Measurements from ENCODE around the gene DPEP2.
A peak's percentile ranks its signal among the peaks of the same experiment; 100 is the strongest.
"Not testable (repeated sequence)": the region's sequence is repeated elsewhere in the genome, so short reads cannot be mapped to it uniquely, and the experiment has no call there.

Gene DPEP2, protein sequence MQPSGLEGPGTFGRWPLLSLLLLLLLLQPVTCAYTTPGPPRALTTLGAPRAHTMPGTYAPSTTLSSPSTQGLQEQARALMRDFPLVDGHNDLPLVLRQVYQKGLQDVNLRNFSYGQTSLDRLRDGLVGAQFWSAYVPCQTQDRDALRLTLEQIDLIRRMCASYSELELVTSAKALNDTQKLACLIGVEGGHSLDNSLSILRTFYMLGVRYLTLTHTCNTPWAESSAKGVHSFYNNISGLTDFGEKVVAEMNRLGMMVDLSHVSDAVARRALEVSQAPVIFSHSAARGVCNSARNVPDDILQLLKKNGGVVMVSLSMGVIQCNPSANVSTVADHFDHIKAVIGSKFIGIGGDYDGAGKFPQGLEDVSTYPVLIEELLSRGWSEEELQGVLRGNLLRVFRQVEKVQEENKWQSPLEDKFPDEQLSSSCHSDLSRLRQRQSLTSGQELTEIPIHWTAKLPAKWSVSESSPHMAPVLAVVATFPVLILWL

DNA sequence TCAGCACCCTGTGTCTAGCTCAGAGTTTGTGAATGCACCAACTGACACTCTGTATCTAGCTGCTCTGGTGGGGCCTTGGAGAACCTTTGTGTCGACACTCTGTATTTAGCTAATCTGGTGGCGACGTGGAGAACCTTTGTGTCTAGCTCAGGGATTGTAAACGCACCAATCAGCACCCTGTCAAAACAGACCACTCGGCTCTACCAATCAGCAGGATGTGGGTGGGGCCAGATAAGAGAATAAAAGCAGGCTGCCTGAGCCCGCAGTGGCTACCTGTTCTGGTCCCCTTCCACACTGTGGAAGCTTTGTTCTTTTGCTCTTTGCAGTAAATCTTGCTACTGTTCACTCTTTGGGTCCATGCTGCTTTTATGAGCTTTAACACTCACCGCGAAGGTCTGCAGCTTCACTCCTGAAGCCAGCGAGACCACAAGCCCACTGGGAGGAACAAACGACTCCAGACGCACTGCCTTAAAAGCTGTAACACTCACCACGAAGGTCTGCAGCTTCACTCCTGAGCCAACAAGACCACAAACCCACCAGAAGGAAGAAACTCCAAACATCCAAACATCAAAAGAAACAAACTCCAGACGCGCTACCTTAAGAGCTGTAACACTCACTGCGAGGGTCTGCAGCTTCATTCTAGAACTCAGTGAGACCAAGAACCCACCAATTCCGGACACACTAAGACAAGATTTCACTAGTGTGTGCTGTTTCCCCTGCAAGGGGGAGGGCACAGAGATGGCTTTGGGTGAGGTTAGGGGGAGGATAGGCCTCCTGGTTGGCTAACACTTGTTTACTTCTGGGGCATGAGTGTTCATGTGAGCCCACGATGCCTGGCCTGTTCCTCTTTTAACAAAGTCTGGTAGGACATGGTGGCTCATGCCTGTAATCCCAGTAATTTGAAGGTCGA is at the start of gene DPEP2:
DPEP2 (minus strand) TSS at position 706 of the 910 bp plus-strand sequence. CDS start 6,272 bp downstream, outside the sequence.
- DNase-seq: peak; percentile 51

DNA sequence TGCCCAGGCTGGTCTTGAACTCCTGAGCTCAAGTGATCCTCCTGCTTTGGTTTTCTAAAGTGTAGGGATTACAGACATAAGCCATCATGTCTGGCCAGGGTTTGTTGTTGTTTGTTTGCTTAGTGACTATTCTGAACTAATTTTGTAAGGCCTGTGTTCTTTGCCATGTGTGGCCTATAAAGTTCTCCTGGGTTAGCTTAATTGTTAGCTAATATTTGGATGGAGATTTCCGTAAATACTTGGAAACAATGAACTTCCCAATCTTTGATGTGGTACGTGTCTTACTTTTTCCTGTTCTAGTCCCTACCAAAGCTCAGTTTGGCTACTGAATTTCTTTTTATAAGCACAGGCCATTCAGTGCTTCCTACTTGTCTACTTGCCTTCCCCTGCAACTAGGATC is 48.7 kb upstream of the DPEP2 start:
- DNase-seq: no peak

DNA sequence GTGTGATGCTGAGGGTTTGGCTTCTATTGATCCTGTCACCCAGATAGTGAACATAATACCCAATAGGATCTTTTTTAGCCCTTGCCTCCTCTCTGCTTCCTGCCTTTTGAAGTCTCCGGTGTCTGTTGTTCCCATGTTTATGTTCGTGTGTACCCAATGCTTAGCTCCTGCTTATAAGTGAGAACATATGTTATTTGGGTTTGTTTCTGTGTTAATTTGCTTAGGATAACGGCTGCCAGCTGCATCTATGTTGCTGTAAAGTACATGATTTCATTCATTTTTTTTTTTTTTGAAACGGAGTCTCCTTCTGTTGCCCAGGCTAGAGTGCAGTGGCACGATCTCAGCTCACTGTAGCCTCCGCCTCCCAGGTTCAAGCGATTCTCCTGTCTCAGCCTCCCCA is 46.8 kb upstream of the DPEP2 start:
- DNase-seq: no peak

DNA sequence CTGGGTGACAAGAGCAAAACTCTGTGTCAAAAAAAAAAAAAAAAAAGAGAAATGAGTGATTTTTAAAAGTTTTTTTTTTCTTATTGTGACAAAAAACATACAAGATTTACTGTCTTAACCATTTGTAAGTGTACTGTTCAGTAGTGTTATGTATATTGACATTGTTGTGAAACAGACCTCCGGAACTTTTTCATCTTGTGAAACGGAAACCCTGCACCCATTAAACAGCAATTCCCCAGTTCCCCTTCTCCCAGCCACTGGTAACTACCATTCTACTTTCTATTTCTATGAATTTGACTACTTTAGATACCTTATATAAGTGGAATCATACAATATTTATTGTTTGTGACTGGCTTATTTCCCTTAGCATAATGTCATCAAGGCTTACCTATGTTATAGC is 42.5 kb upstream of the DPEP2 start:
- DNase-seq: no peak

DNA sequence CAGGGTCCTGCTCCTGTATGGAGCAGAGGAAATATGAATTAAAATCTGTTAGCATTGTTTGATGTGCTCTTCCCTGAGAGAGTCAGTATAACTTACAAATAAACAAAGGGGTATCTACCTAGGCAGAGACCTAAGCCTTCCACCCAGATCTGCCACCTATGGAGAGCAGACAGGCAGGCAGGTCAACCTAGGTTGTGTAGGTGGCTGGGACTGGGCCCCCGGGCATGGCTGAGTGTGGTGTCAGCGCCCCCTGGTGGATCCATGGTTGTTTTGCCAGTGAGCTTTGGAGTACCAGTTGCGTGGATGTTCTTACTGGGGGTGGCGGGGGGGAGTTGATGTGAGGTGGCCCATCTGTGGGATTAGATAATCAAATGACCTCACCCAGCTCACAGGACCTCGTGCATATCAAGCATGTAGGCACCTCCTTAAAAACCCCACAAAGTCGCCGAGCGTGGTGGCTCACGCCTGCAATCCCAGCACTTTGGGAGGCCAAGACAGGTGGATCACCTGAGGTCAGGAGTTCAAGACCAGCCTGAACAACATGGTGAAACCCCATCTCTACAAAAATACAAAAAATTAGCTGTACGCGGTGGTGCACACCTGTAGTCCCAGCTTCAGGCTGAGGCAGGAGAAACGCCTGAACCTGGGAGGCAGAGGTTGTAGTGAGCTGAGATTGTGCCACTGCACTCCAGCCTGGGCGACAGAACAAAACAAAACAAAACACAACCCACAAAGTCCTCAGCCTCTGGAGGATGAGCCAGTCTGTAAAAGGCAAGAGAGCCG is 41.4 kb upstream of the DPEP2 start:
- DNase-seq: peak; percentile 90

DNA sequence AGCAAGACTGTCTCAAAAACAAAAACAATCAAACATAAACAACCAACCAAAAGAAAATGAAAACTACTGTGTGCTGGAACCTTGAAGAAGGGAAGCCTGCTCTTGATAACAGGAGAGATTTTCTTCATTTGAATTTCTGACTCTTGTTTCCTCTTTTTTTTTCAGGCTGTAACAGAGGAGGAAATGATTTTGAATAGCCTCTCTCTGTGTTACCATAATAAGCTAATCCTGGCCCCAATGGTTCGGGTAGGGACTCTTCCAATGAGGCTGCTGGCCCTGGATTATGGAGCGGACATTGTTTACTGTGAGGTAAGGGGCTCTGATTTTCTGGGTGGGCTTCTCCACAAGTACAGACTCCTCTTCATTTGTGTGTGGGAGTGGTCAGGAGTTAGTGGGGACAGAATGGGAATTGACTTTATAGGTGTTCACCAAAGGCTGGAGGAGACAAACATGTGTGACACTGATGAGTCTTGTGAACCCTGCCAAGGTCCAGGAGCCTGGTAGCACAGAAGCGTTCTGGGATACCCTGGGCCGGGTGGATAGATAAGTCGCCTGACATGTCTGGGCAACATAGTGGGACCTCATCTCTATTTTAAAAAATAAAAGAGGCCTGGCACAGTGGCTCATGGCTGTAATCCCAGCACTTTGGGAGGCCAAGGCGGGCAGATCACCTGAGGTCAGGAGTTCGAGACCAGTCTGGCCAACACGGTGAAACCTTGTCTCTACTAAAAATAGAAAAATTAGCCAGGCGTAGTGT is 38.7 kb upstream of the DPEP2 start:
- DNase-seq: no peak

DNA sequence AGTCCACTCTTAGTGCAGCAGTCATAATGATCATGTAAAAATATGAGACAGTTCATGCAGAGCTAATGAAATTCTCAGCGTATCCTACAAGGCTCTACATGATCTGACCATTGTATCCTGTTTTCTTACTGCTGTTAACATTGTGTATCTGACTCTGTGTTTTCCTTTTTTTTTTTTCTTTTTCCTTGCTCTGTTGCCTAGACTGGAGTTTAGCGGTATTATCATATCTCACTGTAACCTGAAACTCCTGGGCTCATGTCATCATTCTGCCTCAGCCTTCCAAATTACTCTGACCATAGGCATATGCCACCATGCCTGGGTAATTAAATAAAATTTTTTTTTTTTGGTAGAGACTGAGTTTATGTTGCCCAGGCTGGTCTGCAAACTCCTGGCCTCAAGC is 35.9 kb upstream of the DPEP2 start:
- no peak for DNase-seq

DNA sequence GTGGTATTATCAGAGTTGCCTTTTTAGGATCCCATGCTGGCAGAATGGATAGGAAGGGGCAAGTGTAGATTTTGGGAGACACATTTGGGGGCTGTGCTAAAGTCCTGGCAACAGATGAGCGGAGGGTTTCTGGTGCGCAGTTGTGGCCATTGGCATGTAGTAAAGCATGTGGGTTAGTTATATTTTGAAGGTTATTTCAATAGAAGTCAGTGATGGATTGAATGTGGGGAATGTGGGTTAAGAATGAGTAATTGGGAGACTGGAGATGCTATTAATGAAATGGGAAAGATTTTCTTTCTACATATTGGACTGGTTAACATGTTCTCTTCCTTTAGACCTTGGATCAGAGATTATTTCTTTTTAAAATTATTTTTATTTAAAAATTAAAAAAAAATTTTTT is 33.8 kb upstream of the DPEP2 start:
- DNase-seq: no peak

DNA sequence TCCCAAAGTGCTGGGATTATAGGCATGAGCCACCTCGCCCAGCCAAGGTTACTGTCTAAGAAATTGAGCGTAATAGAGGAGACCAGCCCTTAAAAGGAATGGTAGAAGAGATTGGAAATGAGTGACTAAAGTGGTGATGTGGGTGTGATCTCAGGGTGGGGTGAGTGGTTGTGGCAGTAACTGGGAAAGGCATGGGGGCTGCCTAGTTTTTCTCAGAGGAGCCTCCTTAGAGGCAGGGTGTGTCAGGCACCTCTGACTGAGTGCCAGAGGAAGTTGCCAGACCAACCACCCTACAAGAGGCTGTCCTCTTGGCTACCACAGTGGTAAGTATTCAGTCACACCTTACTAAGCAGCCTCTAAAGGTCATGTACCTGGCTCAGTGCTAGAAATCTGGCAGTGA is 32.7 kb upstream of the DPEP2 start:
- DNase-seq: no peak

DNA sequence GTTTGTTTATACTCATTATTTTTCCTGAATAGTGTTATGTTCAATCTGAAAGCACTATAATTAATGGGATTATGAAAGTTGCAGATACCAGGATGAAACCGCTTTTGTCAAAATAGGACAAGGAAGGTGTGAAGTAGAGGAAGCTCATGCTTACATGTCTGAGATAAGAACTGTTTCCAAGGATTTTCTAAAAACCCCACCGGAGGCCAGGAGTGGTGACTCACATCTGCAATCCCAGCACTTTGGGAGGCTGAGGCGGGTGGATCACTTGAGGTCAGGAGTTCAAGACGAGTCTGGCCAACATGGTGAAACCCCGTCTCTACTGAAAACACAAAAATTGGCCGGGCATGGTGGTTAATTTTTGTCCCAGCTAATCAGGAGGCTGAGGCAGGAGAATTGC is 30.8 kb upstream of the DPEP2 start:
- not testable (repeated sequence) for DNase-seq

DNA sequence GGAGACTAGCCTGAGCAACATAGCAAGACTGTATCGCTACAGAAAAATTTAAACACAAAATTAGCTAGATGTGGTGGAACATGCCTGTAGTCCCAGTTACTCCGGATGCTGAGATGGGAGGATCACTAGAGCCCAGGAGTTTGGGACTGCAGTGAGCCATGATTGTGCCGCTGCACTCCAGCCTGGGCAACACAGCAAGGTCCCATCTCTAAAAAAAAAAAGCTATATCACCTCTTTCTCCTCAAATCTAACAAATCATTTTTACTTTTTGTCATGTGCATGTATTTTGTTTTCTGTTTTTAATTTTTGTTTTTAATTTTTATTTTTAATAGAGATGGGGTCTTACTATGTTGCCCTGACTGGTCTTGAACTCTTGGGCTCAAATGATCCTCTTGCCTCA is 29.7 kb upstream of the DPEP2 start:
- DNase-seq: no peak

DNA sequence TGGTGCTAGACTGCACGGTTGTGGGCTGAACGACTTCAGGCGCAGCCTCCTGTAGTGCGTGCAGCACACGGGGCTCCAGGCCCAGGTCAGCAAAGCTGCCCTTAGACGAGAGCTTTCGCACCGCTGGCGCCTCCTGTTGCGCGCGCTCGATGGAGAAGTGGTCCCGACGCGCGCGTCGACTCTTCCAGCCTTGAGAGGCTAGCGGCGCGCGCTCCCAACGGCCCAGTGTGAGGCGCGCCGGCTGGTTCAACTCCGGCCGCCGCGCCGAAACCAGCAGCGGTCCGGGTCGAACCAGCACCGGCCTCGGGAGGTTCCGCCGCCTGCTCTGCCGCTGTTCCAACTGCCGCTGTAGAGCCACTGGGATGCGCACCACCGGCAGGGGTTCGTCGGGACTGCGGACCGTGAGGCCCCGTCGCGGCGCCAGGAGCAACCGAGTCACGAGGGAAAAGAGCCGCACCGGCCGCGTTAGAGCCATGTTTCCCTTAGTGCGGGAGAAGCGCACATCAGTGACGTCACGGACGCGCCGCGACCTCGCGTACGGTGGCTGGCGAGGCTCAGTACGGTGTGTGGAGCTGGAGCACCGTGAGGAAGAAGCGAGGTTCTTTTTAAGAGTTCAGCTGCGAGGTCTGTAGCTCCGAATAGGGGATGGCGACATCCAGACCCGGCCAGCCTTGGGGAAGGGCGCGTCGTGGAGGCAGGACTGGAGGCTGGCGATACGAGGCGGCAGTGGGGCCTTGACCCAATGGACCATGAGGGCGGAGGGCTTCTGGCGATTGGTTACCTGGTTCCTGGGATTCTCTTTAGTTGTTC is 23.6 kb upstream of the DPEP2 start, which contains the start of the genes DDX28 and DUS2:
DDX28 (minus strand) TSS at position 505 of the 810 bp plus-strand sequence; CDS start at position 475, 30 bp downstream.
DUS2 (plus strand) TSS at position 557 of the 810 bp plus-strand sequence. CDS start 14,740 bp downstream, outside the sequence.
- DNase-seq: peak; percentile 92

DNA sequence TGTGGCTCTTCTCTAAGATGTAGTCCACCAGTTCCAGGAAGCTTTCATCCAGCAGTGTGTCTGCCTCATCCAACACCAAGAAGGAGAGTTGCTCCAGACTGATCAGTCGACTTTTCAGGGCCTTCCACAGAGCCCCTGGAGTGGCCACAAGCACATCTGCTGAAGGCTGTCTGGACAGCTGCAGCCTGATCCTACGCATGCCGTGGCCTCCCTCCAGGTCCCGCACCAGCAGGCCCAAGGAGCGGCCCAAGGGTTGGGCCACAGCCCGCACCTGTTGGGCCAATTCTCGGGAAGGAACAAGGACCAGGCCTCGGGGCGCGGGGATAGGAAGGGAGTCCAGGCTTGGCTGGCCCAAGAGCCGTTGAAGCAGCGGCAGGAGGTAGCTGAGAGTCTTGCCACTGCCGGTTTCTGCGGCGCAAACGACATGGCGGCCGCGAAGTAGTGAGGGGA is 23.0 kb upstream of the DPEP2 start:
- no peak for DNase-seq

DNA sequence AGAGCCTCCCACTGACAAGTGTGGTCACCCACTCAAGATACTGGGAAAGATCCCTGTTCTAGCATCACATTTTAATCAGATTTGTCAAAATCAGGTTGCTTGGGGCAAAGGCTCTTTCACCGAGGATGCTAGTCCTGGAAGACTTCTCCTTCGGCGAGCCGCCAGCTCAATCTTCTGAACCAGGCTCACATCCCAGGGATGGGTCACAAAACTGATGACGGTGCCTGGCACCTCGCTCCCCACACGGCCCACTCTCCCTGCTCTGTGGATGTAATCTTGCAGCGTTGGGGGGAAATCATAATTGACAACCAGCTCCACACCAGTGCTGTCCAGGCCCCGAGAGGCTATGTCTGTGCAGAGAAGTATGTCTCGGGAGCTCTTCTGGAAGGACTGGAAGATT is 22.2 kb upstream of the DPEP2 start:
- DNase-seq: no peak

DNA sequence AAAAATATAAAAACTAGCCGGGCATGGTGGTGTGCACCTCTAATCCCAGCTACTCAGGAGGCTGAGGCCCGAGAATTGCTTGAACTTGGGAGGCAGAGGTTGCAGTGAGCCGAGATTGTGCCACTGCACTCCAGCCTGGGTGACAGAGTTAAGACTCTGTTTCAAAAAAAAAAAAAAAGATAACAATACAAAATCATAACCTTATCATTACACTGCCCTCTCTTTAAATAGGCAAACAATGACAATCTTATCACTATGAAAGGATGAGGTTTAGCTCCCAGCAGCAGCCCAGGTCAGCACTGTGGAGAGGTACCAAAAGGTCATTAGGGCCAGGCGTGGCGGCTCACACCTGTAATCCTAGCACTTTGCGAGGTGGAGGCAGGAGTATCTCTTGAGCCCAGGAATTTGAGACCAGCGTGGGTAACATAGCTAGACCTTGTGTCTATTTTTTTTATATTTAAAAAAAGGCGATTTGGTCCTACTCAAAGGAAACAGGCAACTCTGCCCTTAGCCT is 19.9 kb upstream of the DPEP2 start:
- no peak for DNase-seq

DNA sequence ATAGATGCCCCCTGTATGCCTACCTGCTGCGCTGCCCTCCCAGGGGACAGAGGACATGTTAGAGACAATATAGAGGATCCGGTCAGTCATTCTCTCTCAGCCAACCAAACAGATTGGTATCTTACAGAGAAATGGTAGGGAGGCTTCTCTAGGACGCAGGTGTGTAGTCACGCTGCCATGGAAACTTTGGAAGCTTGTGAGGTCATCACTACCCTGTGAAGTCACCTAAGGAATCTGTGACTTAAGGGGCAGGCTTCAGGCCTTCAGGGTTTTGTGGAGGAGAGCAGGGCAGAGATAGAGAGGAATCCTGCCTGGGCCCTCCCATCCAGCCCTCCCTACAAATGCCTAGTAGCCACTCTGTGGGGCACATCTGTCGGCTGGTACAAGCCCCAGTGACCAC is 16.4 kb upstream of the DPEP2 start, which contains the start of gene DPEP2NB:
DPEP2NB (minus strand) TSS at position 231 of the 400 bp plus-strand sequence; CDS start at position 90, 141 bp downstream.
- no peak for DNase-seq

DNA sequence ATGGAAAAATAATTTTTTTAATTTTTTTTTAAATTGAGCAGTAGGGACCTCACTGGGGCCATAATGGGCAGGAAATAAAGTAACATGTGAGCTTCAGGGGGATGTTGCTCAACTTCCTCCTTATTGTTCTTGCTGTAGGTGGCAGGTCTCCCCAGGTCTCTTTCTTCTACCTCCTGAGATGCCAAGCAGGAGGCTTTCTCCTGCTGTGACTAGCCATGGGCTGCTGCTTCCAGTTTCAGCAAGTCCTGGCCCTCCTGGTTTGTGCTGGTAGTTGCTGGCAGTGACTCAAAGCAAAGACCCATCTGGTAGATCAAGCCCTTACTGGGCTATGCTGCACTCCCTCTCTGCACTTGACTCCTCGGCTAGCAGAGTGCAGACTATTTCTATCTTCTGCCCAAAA is 14.2 kb upstream of the DPEP2 start:
- DNase-seq: no peak

DNA sequence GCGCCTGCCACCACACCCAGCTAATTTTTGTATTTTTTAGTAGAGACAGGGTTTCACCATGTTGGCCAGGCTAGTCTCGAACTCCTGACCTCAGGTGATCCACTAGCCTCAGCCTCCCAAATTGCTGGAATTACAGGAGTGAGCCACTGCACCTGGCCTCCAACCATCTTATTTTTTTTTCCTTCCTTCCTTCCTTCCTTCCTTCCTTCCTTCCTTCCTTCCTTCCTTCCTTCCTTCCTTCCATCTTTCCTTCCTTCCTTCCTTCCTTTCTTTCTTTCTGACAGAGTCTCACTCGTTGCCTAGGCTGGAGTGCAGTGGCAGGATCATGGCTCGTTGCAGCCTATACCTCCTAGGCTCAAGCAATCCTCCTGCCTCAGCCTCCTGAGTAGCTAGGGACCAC is 10.6 kb upstream of the DPEP2 start:
- not testable (repeated sequence) for DNase-seq

DNA sequence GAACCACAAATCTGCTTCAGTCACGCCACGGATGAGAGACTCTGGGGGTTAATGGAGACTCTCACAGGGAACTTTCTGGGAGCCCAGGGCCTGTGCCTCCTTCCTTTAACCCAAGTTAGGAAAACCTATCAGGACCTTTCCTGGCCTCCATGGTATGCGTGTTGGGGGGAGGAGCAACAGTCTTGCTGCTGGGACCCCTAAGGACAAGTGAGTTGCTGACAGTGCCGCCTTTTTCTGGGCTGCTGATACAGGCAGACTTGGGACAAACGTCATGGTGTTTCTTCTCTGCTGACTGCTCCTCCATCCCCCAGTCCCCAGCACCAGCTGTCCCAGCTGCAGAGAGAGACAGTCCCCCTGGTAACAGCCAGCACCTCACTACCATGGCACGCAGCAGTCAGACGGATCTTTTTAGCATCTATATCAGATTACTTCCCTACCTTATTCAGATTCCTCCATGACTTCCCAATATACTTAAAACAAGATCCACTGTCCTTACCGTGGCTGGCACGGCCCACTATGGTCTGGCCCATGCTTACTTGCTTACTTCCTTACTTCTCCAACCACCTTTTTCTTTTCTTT is 10.0 kb upstream of the DPEP2 start:
- DNase-seq: no peak

DNA sequence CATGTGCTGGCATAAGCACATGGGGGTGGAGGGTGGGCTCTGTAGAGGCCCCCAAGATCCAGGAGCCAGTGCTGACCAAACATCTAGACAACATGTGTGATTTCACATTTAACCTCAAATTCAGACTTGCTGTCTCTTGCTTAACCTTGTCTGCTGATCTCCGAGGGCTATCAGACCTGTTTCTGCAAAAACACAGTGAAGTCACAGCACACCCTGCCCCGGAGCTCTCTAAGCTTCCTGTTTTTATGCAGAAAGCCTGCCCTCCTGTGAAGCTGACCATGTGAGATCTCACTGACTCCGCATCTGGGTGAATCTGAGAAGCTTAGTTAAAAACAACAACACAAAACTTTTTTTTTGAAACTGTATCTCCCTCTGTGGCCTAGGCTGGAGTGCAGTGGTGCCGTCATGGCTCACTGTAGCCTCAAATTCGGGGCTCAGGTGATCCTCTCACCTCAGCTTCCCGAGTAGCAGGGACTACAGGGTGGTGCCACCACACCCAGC is 6.6 kb upstream of the DPEP2 start:
- DNase-seq: peak; percentile 31
